PC-3 (cell line): ENCODE data around the gene TMPRSS15. TPM values are rescaled to one million over a fixed set of nuclear protein-coding genes. Genes with fewer than 3 reads are reported as not detected.

Experiments
- ATAC-seq: fragments of 200-7000 bp; cut with Tn5 transposase; 2 replicates; pipeline ENCODE4 v1.9.1; 2020; ENCODE audit warnings: mild to moderate bottlenecking, moderate library complexity
- BruUV-seq: library from RNA; stranded (reverse); fragments of 400-500 nt; replicated peaks from 2 replicates; lab custom pipeline; 2021; lab: Mats Ljungman, UMichigan
- CTCF ChIA-PET: fragments of 300-600 bp; sonication (Branson Sonifier 250); formaldehyde crosslinking; loops from one replicate; lab custom pipeline; 2022; ENCODE audit warnings: antibody characterized with exemption; lab: Charles Lee
- POLR2A ChIA-PET: fragments of 300-600 bp; sonication (Branson Sonifier 250); formaldehyde crosslinking; loops from one replicate; lab custom pipeline; 2022; ENCODE audit warnings: antibody characterized with exemption; ENCODE audit not compliant: unreplicated experiment; lab: Charles Lee
- DNase-seq: peaks from one replicate; pipeline ENCODE4 v3.0.0-alpha.2; 2015
- H2AFZ ChIP-seq: fragments of 300-600 bp; sonication (generic); 2 replicates; pipeline ENCODE4 v1.6.0; 2016; ENCODE audit warnings: antibody characterized with exemption, low read length
- H3F3A ChIP-seq: fragments of 300-600 bp; sonication (generic); one replicate; pipeline ENCODE4 v1.6.0; 2017; ENCODE audit warnings: antibody characterized with exemption, low read length, control low read depth, mild to moderate bottlenecking; ENCODE audit not compliant: unreplicated experiment
- H3K27ac ChIP-seq: fragments of 300-600 bp; sonication (generic); 2 replicates; pipeline ENCODE4 v1.5.1; 2016; ENCODE audit warnings: mild to moderate bottlenecking, low read length
- H3K27me3 ChIP-seq: fragments of 300-600 bp; sonication (generic); 2 replicates; pipeline ENCODE4 v1.6.1; 2016; ENCODE audit warnings: low read length, mixed read lengths
- H3K36me3 ChIP-seq: fragments of 300-600 bp; sonication (generic); 2 replicates; pipeline ENCODE4 v1.6.1; 2016; ENCODE audit warnings: low read depth, mixed run types, low read length, mixed read lengths
- H3K4me1 ChIP-seq: fragments of 300-600 bp; sonication (generic); 2 replicates; pipeline ENCODE4 v1.5.1; 2016; ENCODE audit warnings: low read length; ENCODE audit not compliant: insufficient read depth
- H3K4me2 ChIP-seq: fragments of 300-600 bp; sonication (generic); 2 replicates; pipeline ENCODE4 v1.6.0; 2016; ENCODE audit warnings: low read length
- H3K4me3 ChIP-seq: fragments of 300-600 bp; sonication (generic); 2 replicates; pipeline ENCODE4 v1.5.1; 2016; ENCODE audit warnings: mild to moderate bottlenecking, low read length, mixed read lengths
- H3K79me2 ChIP-seq: fragments of 300-600 bp; sonication (generic); 2 replicates; pipeline ENCODE4 v1.6.1; 2017; ENCODE audit warnings: low read length, mixed read lengths
- H3K9ac ChIP-seq: fragments of 300-600 bp; sonication (generic); 2 replicates; pipeline ENCODE4 v1.6.0; 2016; ENCODE audit warnings: mild to moderate bottlenecking, low read length
- H3K9me2 ChIP-seq: fragments of 300-600 bp; sonication (generic); replicated peaks from 2 replicates; pipeline ENCODE4 v1.6.1; 2016; ENCODE audit warnings: mixed run types, low read length, mixed read lengths
- H3K9me3 ChIP-seq: fragments of 300-600 bp; sonication (generic); 2 replicates; pipeline ENCODE4 v1.6.1; 2016; ENCODE audit warnings: low read length, mixed read lengths
- H4K20me1 ChIP-seq: fragments of 300-600 bp; sonication (generic); 2 replicates; pipeline ENCODE4 v1.6.1; 2016; ENCODE audit warnings: low read length, mixed read lengths
- CTCF ChIP-seq: fragments of 300-600 bp; sonication (generic); conservative IDR thresholded peaks from 2 replicates; pipeline ENCODE4 v1.5.1; 2017; ENCODE audit warnings: antibody characterized with exemption, low read depth, mild to moderate bottlenecking, low read length
- EZH2 ChIP-seq: fragments of 300-600 bp; sonication (generic); IDR thresholded peaks from one replicate; pipeline ENCODE4 v1.6.1; 2017; ENCODE audit warnings: antibody characterized with exemption, mild to moderate bottlenecking, low read length; ENCODE audit not compliant: unreplicated experiment
- EZH2phosphoT487 ChIP-seq: fragments of 300-600 bp; sonication (generic); IDR thresholded peaks from 2 replicates; pipeline ENCODE4 v1.6.1; 2018; ENCODE audit warnings: mild to moderate bottlenecking, antibody characterized with exemption, low read length, borderline replicate concordance
- intact Hi-C: fragments of 100-400 bp; cut with micrococcal nuclease; formaldehyde crosslinking; loops from 2 replicates; pipeline ENCODE4 v1.9.0; 2023
- total RNA-seq: library from RNA; depleted of rRNA; stranded (reverse); fragments of >200 nt; gene quantifications from 2 replicates; pipeline ENCODE4 v1.2.3, GENCODE V29; 2014; rRNA removed

Gene TMPRSS15
- total RNA-seq, 1 experiment from 2014 or later: not detected

- Histone ChIP-seq H3K9ac (no peak overlapping the region), H3K4me1 (no peaks in the 10 kb centered on the region), H3K4me2 (no peak overlapping the region), H3K9me2 (no peaks in the 10 kb centered on the region), H3K4me3 (no peak overlapping the region), H3K27me3 (no peaks in the 10 kb centered on the region), H3K9me3 (peaks cover 23% of the 10 kb centered on the region; the same call in 1 of the 2 replicates), H3K79me2 (no peaks in the 10 kb centered on the region), H2AFZ (no peak overlapping the region), H4K20me1 (no peaks in the 10 kb centered on the region), H3K36me3 (no peaks in the 10 kb centered on the region), H3F3A (no peaks in the 10 kb centered on the region), H3K27ac (no peak overlapping the region)
- CTCF ChIA-PET: no interaction called here
- BruUV-seq: no TSS peak
- POLR2A ChIA-PET: no interaction called here
- DNase-seq (no peak), ATAC-seq (no peak)
- intact Hi-C loops: no loop called here
- TF ChIP-seq CTCF (no peak), EZH2phosphoT487 (no peak), EZH2 (no peak)
Observed at GRCh38 chr21:18222346-18222745, 181.2 kb downstream of the TMPRSS15 start.

GRCh38 chr21:18220498-18220897 is 183.1 kb downstream of the TMPRSS15 start:
- Histone ChIP-seq H3K36me3 (no peaks in the 10 kb centered on the region), H3K9me2 (no peaks in the 10 kb centered on the region), H3K79me2 (no peaks in the 10 kb centered on the region), H3K4me3 (no peak overlapping the region), H3F3A (no peaks in the 10 kb centered on the region), H3K9me3 (peaks cover 23% of the 10 kb centered on the region; the same call in 1 of the 2 replicates), H3K4me2 (no peak overlapping the region), H3K27me3 (no peaks in the 10 kb centered on the region), H3K27ac (no peak overlapping the region), H3K4me1 (no peaks in the 10 kb centered on the region), H4K20me1 (no peaks in the 10 kb centered on the region), H3K9ac (no peak overlapping the region), H2AFZ (no peak overlapping the region)
- intact Hi-C loops: no loop called here
- no peak for TF ChIP-seq EZH2phosphoT487
- TF ChIP-seq CTCF: no peak
- no peak for TF ChIP-seq EZH2
- BruUV-seq: no TSS peak
- ChIA-PET POLR2A (no interaction called here), CTCF (no interaction called here)
- ATAC-seq: no peak
- no peak for DNase-seq

Other genes with a start within 250 kb of the TMPRSS15 start
- gene CHODL, start 159.0 kb downstream of the TMPRSS15 start, total RNA-seq: not detected in 2 replicates